Activated T-helper 2 cell treated with anti-CD3 and anti-CD28 coated beads, Interferon-gamma antibody, Interleukin-2, Interleukin-4, amounts not matched to agents 10 μg/mL and 5 μg/mL and 100 μg/mL, durations not matched to agents 14 hours and 24 hours and 36 hours (primary cell): Measurements from ENCODE around the gene FBXO15. TPM values are rescaled to one million over a fixed set of nuclear protein-coding genes. Genes with fewer than 3 reads are reported as not detected.

Experiments
- DNase-seq: peaks from one replicate; pipeline ENCODE4 v3.0.0; 2021; ENCODE audit warnings: low spot score
- H3K27ac Mint-ChIP-seq: one replicate; pipeline ENCODE4 v1.8.0; 2021; ENCODE audit warnings: mixed read lengths
- H3K27me3 Mint-ChIP-seq: one replicate; pipeline ENCODE4 v1.8.0; 2021; ENCODE audit warnings: low read depth, mixed read lengths
- H3K36me3 Mint-ChIP-seq: one replicate; pipeline ENCODE4 v1.8.0; 2021; ENCODE audit warnings: low read depth, mixed read lengths
- H3K4me1 Mint-ChIP-seq: one replicate; pipeline ENCODE4 v1.8.0; 2021; ENCODE audit warnings: low read depth, mixed read lengths
- H3K4me3 Mint-ChIP-seq: one replicate; pipeline ENCODE4 v1.8.0; 2021; ENCODE audit warnings: low read depth, mild to moderate bottlenecking, moderate library complexity, mixed read lengths
- H3K9me3 Mint-ChIP-seq: one replicate; pipeline ENCODE4 v1.8.0; 2021; ENCODE audit warnings: mixed read lengths
- intact Hi-C: fragments of 100-400 bp; cut with micrococcal nuclease; formaldehyde crosslinking; loops from one replicate; pipeline ENCODE4 v1.15.1; 2023
- total RNA-seq: library from RNA; stranded (reverse); gene quantifications from 2 replicates; pipeline ENCODE4 v1.2.3, GENCODE V29; 2022

FBXO15 gene
- total RNA-seq, 1 donor from 2014 or later, result 0.91 TPM

DNA sequence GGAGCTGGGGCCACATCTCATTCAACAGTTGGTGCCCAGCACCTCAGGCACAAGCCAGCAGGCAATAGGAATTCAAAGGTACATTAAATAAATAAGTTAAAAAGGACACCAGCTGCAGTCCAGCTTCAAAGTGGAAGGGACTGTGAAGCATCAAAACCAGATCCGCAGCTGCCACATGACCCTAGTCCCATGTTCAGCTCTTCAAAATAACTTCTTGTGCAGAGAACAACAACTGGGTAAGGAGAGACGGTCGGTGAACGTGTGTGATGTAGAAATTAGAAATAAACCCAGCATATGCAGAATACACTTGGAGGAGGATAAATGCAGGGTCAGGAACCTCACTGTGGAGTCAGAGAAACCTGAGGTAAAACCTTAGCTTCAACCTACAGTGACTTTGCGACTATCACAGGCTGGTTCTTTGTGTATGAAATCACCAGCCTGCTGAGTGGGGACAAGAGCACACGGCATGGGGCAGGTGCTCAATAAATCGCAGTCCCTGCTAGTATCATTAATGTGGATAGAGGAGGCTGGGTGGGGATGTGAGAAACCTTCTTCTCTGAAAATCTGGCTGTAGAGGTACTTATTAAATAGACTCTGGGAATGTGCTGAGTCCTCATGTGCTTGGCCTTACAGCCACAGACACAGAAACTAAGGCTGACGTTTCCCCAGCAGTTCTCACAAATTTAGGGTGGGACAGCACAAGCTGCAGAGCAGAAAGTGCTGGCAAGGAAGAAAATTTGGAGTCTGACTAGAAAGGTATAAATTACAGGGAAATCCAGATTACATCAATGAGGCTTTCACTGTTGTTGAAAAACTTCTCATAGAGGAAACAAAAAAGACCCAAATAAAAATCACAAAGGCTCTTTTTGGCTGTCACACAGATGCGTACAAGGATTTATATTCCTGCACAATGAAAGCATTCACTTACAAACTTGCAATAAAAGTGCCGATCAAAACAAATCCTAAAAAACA, 20.7 kb downstream of the FBXO15 start:
- intact Hi-C loops, result no loop called here
- H3K4me1 Mint-ChIP-seq, result peaks cover 3% of the 10 kb centered on the region
- H3K4me3 Mint-ChIP-seq, result no peak overlapping the region
- no peak overlapping the region for H3K27ac Mint-ChIP-seq
- no peak for DNase-seq
- H3K36me3 Mint-ChIP-seq, result no peaks in the 10 kb centered on the region
- H3K9me3 Mint-ChIP-seq, result no peaks in the 10 kb centered on the region
- H3K27me3 Mint-ChIP-seq, result peaks cover 18% of the 10 kb centered on the region

DNA sequence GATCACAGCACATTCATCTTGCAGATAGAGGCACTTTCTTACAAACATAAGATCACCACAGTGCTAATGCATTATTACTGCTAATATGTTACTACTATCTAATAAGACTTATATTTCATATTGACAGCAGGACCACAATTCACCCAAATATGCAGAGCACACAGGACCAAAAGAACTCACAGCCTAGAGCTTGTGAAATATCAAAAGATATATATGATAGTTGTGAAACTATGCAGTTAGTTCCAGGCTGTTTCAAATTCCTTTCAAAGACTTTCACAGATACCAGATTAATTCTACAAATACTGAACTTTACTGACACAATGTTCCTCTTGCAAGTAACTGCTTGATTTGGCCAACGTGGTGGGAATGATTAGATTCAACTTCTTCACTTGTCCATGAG, 23.0 kb downstream of the FBXO15 start:
- H3K9me3 Mint-ChIP-seq, result no peaks in the 10 kb centered on the region
- peaks cover 17% of the 10 kb centered on the region for H3K4me1 Mint-ChIP-seq
- intact Hi-C loops, result no loop called here
- H3K4me3 Mint-ChIP-seq, result no peak overlapping the region
- H3K27ac Mint-ChIP-seq, result no peak overlapping the region
- peaks cover 18% of the 10 kb centered on the region for H3K27me3 Mint-ChIP-seq
- no peak for DNase-seq
- no peaks in the 10 kb centered on the region for H3K36me3 Mint-ChIP-seq

DNA sequence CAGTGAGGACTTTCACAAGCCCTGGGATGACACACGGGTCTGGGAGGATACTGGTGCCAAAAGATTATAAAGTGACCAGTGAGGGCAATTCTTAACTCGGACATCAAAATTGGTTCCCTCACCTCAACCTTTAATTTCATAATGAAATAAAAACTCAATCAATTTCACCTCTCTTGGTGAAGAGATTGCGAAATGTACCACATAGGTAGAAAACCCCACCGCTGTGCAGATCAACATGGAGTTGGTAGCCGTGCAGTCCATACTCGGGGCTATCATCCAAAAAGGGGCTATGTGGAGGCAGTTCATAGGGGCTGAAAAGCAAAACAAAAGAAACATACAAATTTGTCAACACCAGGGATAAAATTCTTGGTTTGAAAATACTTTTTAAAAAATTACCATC, 24.4 kb downstream of the FBXO15 start:
- Mint-ChIP-seq H3K27me3 (peaks cover 20% of the 10 kb centered on the region), H3K4me3 (no peak overlapping the region), H3K4me1 (peaks cover 20% of the 10 kb centered on the region), H3K9me3 (no peaks in the 10 kb centered on the region), H3K27ac (no peak overlapping the region), H3K36me3 (no peaks in the 10 kb centered on the region)
- no peak for DNase-seq
- intact Hi-C loops, result no loop called here

DNA sequence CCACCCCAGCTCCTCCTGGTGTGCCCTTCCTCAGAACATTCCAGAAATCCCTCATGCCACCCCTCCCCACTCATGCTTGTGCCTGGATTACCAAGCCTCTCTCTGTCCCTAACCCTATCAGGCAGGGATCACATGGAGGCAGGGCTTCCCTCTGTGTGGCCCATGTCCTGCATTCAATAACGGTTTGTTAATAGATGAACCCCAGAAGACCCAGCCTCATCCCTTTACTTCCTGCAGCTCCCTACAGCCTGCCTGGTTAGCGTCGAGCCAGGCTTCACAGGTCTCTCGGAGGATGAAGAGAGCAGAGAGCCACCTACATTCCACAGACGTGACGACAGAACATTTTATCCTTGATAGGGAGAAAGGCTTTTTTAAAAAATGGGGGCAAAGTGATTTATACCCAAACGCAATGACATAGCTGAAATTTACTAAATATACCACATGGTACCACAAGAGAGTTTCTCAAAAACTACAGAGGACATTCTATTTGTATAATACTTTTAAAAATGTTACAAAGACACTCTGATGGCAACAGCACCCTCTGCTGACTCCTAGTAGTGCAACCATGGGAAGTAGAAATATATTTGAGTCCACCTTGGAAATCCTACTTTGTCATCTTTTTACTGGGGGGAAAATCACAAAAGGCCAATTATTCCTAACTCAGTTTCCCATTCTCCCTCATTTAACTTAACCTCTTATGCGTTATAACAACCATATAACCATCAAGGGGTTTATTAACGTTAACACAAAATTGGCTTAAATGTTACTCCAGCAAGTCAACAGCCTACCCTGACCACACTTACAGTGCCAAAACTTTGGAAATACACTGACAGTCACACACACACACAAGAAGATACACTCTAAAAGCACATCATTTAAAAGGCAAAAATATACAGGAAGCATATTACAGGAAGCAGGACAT, 30.7 kb downstream of the FBXO15 start:
- Mint-ChIP-seq H3K27me3 (peaks cover 5% of the 10 kb centered on the region), H3K36me3 (no peaks in the 10 kb centered on the region), H3K9me3 (peaks cover 5% of the 10 kb centered on the region), H3K4me3 (no peak overlapping the region), H3K27ac (no peak overlapping the region), H3K4me1 (peaks cover 20% of the 10 kb centered on the region)
- intact Hi-C loops, result loop anchor here (1.0 to 5.0 kb wide), 3 partner anchors 35 to 1355 kb away; no protein-coding TSS in a partner anchor
- DNase-seq, result no peak

DNA sequence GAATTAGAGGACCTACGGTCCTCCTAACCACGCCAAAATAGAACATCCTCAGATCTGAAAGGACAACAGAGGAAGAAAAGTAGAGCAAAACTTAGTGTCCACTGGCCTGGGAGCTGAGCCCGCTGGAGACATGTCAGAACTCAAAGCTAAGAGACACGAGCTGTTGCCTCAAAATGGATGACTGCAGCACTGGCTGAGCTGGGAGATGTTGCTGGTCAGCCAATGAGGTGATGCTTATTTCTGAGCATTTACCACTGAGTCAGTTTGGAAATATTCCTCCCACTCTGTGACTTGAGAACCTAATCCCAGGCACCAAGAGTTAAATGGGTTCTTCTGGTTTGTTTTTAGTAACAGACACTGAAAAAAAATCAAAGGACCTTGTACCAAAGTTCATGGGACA, 32.6 kb downstream of the FBXO15 start:
- no peak overlapping the region for H3K4me3 Mint-ChIP-seq
- peaks cover 9% of the 10 kb centered on the region for H3K4me1 Mint-ChIP-seq
- H3K9me3 Mint-ChIP-seq, result peaks cover 13% of the 10 kb centered on the region
- H3K27ac Mint-ChIP-seq, result no peak overlapping the region
- no peaks in the 10 kb centered on the region for H3K36me3 Mint-ChIP-seq
- DNase-seq, result no peak
- intact Hi-C loops, result loop anchor here (5.0 kb wide), 1 partner anchor 1353 kb away; no protein-coding TSS in a partner anchor
- H3K27me3 Mint-ChIP-seq, result peaks cover 5% of the 10 kb centered on the region

DNA sequence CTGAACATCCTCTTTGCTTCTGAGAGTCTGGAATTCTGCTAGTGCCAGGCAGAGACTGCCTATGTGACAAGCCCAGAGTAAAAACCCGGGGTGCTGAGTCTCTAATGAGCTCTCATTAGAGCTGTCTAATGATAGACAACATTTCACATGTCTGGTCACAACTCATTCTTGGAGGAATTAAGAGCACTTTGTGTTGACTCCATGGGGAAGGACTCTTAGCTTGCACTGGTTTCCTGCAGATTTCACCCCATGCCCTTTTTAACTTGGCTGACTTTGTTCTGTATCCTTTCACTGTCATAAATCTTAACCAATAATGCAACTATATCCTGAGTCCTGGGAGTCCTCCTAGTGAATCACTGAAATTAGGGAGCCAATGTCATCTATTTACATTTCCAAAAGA, 33.5 kb downstream of the FBXO15 start:
- Mint-ChIP-seq H3K27ac (no peak overlapping the region), H3K27me3 (peaks cover 1% of the 10 kb centered on the region), H3K4me1 (peaks cover 6% of the 10 kb centered on the region), H3K36me3 (no peaks in the 10 kb centered on the region), H3K9me3 (peaks cover 14% of the 10 kb centered on the region), H3K4me3 (no peak overlapping the region)
- DNase-seq, result no peak
- intact Hi-C loops, result no loop called here

DNA sequence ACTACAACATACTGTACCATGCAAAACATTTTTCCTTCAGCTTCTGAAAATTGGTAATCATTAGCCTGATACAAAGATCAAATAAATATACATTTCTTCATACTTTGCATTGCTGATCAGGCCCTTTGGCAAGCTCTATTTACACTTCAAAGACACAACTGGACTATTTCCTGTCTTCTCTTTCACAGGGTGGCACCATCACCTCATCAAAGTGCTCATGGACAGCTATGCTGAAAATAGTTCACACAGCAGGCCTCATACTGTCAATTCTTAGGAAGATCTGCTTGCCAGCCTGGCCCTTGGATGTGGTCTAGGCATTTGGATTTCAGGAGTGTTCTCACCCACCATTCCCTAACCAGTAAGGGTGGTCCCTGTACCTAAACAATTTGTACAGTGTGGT, 33.9 kb downstream of the FBXO15 start:
- no peak overlapping the region for H3K27ac Mint-ChIP-seq
- H3K36me3 Mint-ChIP-seq, result no peaks in the 10 kb centered on the region
- H3K27me3 Mint-ChIP-seq, result peaks cover 1% of the 10 kb centered on the region
- no peak overlapping the region for H3K4me3 Mint-ChIP-seq
- intact Hi-C loops, result no loop called here
- H3K9me3 Mint-ChIP-seq, result peaks cover 18% of the 10 kb centered on the region
- no peak for DNase-seq
- peaks cover 9% of the 10 kb centered on the region for H3K4me1 Mint-ChIP-seq

DNA sequence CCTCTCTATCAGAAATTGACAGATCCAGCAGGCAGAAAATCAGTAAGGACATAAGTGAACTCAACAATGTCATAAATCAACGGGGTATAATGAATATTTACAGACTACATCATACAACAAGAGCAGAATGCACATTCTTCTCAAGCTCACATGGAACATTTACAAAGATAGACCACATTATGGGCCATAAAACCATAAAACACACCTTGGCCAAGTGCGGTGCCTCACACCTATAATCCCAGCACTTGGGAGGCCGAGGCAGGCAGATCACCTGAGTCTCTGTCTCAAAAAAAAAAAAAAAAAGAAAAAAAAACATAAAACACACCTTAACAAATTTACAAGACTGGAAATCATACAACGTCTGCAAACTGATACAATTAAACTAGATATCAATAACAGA, 36.7 kb downstream of the FBXO15 start:
- intact Hi-C loops, result no loop called here
- peaks cover 2% of the 10 kb centered on the region for H3K27me3 Mint-ChIP-seq
- H3K4me3 Mint-ChIP-seq, result no peak overlapping the region
- no peak overlapping the region for H3K27ac Mint-ChIP-seq
- H3K36me3 Mint-ChIP-seq, result no peaks in the 10 kb centered on the region
- peaks cover 14% of the 10 kb centered on the region for H3K4me1 Mint-ChIP-seq
- H3K9me3 Mint-ChIP-seq, result peaks cover 23% of the 10 kb centered on the region
- DNase-seq, result no peak

DNA sequence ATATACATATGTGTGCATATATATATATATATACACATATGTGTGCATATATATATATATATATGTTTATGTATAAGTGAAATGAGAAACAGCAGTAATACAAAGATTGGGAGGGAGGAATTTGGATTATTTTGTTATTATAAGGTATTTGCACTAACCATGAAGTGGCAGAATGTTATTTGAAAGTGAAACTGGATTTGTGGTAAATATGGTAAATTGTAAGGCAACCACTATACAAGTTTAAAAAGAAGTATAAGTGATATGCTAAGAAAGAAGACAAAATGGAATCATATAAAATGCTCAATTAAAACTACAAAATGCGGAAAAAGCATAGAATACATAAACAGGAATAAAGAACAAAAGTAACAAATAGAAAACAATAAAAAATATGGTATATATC, 37.5 kb downstream of the FBXO15 start:
- Mint-ChIP-seq H3K4me1 (peaks cover 14% of the 10 kb centered on the region), H3K27ac (no peak overlapping the region), H3K9me3 (peaks cover 23% of the 10 kb centered on the region), H3K27me3 (peaks cover 6% of the 10 kb centered on the region), H3K36me3 (no peaks in the 10 kb centered on the region), H3K4me3 (no peak overlapping the region)
- DNase-seq, result no peak
- intact Hi-C loops, result no loop called here

DNA sequence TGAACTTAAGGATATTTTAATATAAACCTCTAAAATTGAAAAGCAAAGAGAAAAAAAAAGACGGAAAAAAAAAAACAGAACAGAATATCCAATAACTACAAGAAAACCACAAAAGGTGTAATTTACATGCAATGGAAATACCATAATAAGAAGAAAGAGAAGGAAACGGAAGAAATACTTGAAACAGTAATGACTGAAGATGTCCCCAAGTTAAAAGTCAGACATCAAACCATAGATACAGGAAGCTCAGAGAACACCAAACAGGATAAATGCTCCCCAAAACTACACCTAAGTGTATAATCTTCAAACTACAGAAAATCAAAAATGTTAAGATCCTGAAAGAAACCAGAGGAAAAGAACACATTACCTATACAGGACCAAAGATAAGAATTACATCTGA, 39.2 kb downstream of the FBXO15 start:
- DNase-seq, result no peak
- Mint-ChIP-seq H3K27me3 (peaks cover 10% of the 10 kb centered on the region), H3K9me3 (peaks cover 23% of the 10 kb centered on the region), H3K4me1 (peaks cover 11% of the 10 kb centered on the region), H3K36me3 (no peaks in the 10 kb centered on the region), H3K27ac (no peak overlapping the region), H3K4me3 (no peak overlapping the region)
- intact Hi-C loops, result no loop called here

DNA sequence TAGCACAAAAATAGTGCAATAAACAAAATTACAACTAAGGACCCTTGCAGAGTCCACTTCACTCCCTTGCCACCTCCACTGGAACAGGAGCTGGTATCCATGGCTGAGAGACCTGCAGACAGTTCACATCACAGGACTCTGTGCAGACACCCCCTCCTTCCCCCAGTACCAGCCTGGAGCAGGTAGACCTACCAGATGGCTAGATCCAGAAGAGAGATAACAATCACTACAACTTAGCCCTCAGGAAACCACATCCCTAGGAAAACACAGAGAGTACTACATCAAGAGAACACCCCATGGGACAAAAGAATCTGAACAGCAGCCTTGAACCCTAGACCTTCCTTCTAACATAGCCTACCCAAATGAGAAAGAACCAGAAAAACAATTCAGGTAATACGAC, 49.8 kb downstream of the FBXO15 start:
- no peaks in the 10 kb centered on the region for H3K36me3 Mint-ChIP-seq
- no peak overlapping the region for H3K27ac Mint-ChIP-seq
- peaks cover 4% of the 10 kb centered on the region for H3K4me1 Mint-ChIP-seq
- H3K27me3 Mint-ChIP-seq, result peaks cover 16% of the 10 kb centered on the region
- H3K9me3 Mint-ChIP-seq, result no peaks in the 10 kb centered on the region
- intact Hi-C loops, result no loop called here
- DNase-seq, result no peak
- H3K4me3 Mint-ChIP-seq, result no peak overlapping the region

DNA sequence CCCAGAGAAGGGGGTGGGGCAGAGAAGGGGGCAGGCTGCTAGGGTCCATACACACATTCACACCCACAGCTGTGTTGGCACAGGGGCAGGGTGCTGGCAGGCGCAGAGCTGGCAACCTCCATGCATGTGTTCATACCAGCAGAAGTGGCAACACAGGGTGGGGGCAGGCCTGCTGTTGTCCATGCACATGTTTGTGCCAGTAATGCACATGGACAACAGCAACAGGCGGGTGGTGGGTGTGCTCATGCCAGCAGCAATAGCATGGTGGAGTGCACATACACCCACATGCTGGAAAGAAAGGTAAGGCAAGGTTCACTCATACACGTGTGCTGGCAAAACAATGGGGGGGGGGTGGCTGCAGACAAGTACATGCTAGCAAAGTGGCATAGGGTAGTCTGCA, 54.7 kb downstream of the FBXO15 start:
- Mint-ChIP-seq H3K27ac (no peak overlapping the region), H3K4me1 (peaks cover 4% of the 10 kb centered on the region), H3K4me3 (no peak overlapping the region), H3K27me3 (peaks cover 8% of the 10 kb centered on the region), H3K36me3 (no peaks in the 10 kb centered on the region), H3K9me3 (peaks cover 9% of the 10 kb centered on the region)
- DNase-seq, result no peak
- intact Hi-C loops, result no loop called here
